IMR-90 (cell line): ENCODE data around the gene EIF2B2. TPM values are rescaled to one million over a fixed set of nuclear protein-coding genes. Genes with fewer than 3 reads are reported as not detected.

Source experiments
- ATAC-seq: fragments of 200-7000 bp; cut with Tn5 transposase; 2 replicates; pipeline ENCODE4 v1.9.1; 2020; ENCODE audit warnings: low read depth, mild to moderate bottlenecking, moderate library complexity
- BruUV-seq: library from RNA; stranded (reverse); fragments of 400-500 nt; replicated peaks from 2 replicates; lab custom pipeline; 2021; lab: Mats Ljungman, UMichigan
- CTCF ChIA-PET: fragments of 300-600 bp; formaldehyde crosslinking; extraction: SDS; loops from one replicate; lab custom pipeline; 2021; ENCODE audit warnings: antibody characterized with exemption; lab: Yijun Ruan, JAX
- POLR2A ChIA-PET: fragments of 300-600 bp; sonication (Branson Sonifier 250); formaldehyde crosslinking; loops from one replicate; lab custom pipeline; 2022; ENCODE audit warnings: antibody characterized with exemption; ENCODE audit not compliant: unreplicated experiment; lab: Charles Lee
- DNase-seq: peaks from one replicate; pipeline ENCODE4 v3.0.0; 2013
- H2AFZ ChIP-seq: replicated peaks from 2 replicates; pipeline ENCODE3; 2013; ENCODE audit warnings: low read length, mild to moderate bottlenecking; ENCODE audit not compliant: poor library complexity
- H2AK5ac ChIP-seq: 2 replicates; pipeline ENCODE4 v1.6.1; 2013; ENCODE audit warnings: low read depth, low read length, inconsistent platforms
- H2AK9ac ChIP-seq: replicated peaks from 2 replicates; pipeline ENCODE3; 2013; ENCODE audit warnings: mild to moderate bottlenecking, low read depth, low read length, moderate library complexity; ENCODE audit not compliant: poor library complexity
- H2BK120ac ChIP-seq: 2 replicates; pipeline ENCODE4 v1.6.1; 2013; ENCODE audit warnings: low read depth, low read length, inconsistent platforms
- H2BK15ac ChIP-seq: 3 replicates; pipeline ENCODE4 v1.6.1; 2013; ENCODE audit warnings: low read depth, low read length, inconsistent platforms
- H2BK20ac ChIP-seq: 2 replicates; pipeline ENCODE4 v1.6.1; 2013; ENCODE audit warnings: low read depth, mild to moderate bottlenecking, inconsistent platforms, low read length, moderate library complexity
- H2BK5ac ChIP-seq: 2 replicates; pipeline ENCODE4 v1.6.1; 2013; ENCODE audit warnings: mild to moderate bottlenecking, low read depth, low read length, inconsistent platforms; ENCODE audit not compliant: poor library complexity, severe bottlenecking
- H3K14ac ChIP-seq: replicated peaks from 2 replicates; pipeline ENCODE4 v1.6.1; 2013; ENCODE audit warnings: low read depth, low read length, inconsistent platforms
- H3K18ac ChIP-seq: 2 replicates; pipeline ENCODE4 v1.6.1; 2013; ENCODE audit warnings: low read depth, low read length, control low read depth
- H3K23ac ChIP-seq: 2 replicates; pipeline ENCODE4 v1.6.1; 2013; ENCODE audit warnings: low read depth, low read length, inconsistent platforms
- H3K27ac ChIP-seq: 2 replicates; pipeline ENCODE4 v1.5.1; 2013; ENCODE audit warnings: mild to moderate bottlenecking, control low read depth, low read length; ENCODE audit not compliant: insufficient read depth
- H3K27me3 ChIP-seq: 2 replicates; pipeline ENCODE4 v1.6.1; 2013; ENCODE audit warnings: low read length; ENCODE audit not compliant: control insufficient read depth, insufficient read depth
- H3K36me3 ChIP-seq: 2 replicates; pipeline ENCODE4 v1.6.1; 2013; ENCODE audit warnings: low read length, mixed read lengths; ENCODE audit not compliant: control insufficient read depth, insufficient read depth
- H3K4ac ChIP-seq: 2 replicates; pipeline ENCODE4 v1.6.1; 2013; ENCODE audit warnings: low read depth, low read length, inconsistent platforms
- H3K4me1 ChIP-seq: 2 replicates; pipeline ENCODE4 v1.6.1; 2013; ENCODE audit warnings: low read length, mixed read lengths; ENCODE audit not compliant: control insufficient read depth, insufficient read depth
- H3K4me2 ChIP-seq: 2 replicates; pipeline ENCODE4 v1.6.1; 2013; ENCODE audit warnings: low read depth, mild to moderate bottlenecking, control low read depth, low read length, moderate library complexity
- H3K4me3 ChIP-seq: 2 replicates; pipeline ENCODE4 v1.5.1; 2013; ENCODE audit warnings: low read depth, mild to moderate bottlenecking, control low read depth, low read length, moderate library complexity; ENCODE audit not compliant: insufficient read depth
- H3K56ac ChIP-seq: 2 replicates; pipeline ENCODE4 v1.6.1; 2013; ENCODE audit warnings: low read length, inconsistent platforms; ENCODE audit not compliant: insufficient read depth; ENCODE audit errors: extremely low read depth
- H3K79me1 ChIP-seq, 2 experiments: 2 replicates each; pipeline ENCODE4 v1.6.1; 2013; ENCODE audit warnings: low read length in 2 of 2, inconsistent platforms in 1 of 2, low read depth in 1 of 2
- H3K9ac ChIP-seq: 2 replicates; pipeline ENCODE4 v1.6.1; 2013; ENCODE audit warnings: low read depth, low read length, control low read depth
- H3K9me1 ChIP-seq: 2 replicates; pipeline ENCODE4 v1.6.1; 2013; ENCODE audit warnings: low read length, inconsistent platforms; ENCODE audit not compliant: insufficient read depth
- H3K9me3 ChIP-seq: 2 replicates; pipeline ENCODE4 v1.6.1; 2013; ENCODE audit warnings: low read length; ENCODE audit not compliant: control insufficient read depth, insufficient read depth
- H4K20me1 ChIP-seq: 2 replicates; pipeline ENCODE4 v1.6.1; 2013; ENCODE audit warnings: low read length, inconsistent platforms; ENCODE audit not compliant: insufficient read depth
- H4K5ac ChIP-seq: 2 replicates; pipeline ENCODE4 v1.6.1; 2013; ENCODE audit warnings: mild to moderate bottlenecking, low read depth, low read length, control low read depth
- H4K8ac ChIP-seq, 2 experiments: 2 replicates each; pipeline ENCODE4 v1.6.1; 2013; ENCODE audit warnings: low read depth in 2 of 2, low read length in 2 of 2, control low read depth in 1 of 2, inconsistent platforms in 1 of 2
- H4K91ac ChIP-seq: 2 replicates; pipeline ENCODE4 v1.6.1; 2013; ENCODE audit warnings: low read depth, low read length, inconsistent platforms; ENCODE audit not compliant: insufficient read depth
- BHLHE40 ChIP-seq: fragments of 150-350 bp; IDR thresholded peaks from 2 replicates; pipeline ENCODE4 v1.6.1; 2016; ENCODE audit warnings: mild to moderate bottlenecking, low read depth, low read length
- CEBPB ChIP-seq: IDR thresholded peaks from 2 replicates; pipeline ENCODE4 v1.6.1; 2012; ENCODE audit warnings: low read depth, low read length, improper control_type of control experiment
- CHD1 ChIP-seq: IDR thresholded peaks from 2 replicates; pipeline ENCODE4 v1.6.1; 2012; ENCODE audit warnings: low read depth, low read length, improper control_type of control experiment
- CTCF ChIP-seq: conservative IDR thresholded peaks from 2 replicates; pipeline ENCODE4 v1.5.1; 2012; ENCODE audit warnings: mild to moderate bottlenecking, low read depth, low read length, improper control_type of control experiment
- FOS ChIP-seq: fragments of 150-350 bp; IDR thresholded peaks from 2 replicates; pipeline ENCODE4 v1.6.1; 2016; ENCODE audit warnings: low read depth, low read length
- MAFK ChIP-seq: IDR thresholded peaks from 2 replicates; pipeline ENCODE4 v1.6.1; 2012; ENCODE audit warnings: low read depth, low read length, improper control_type of control experiment
- MAZ ChIP-seq: IDR thresholded peaks from 2 replicates; pipeline ENCODE4 v1.6.1; 2012; ENCODE audit warnings: low read depth, mild to moderate bottlenecking, low read length, improper control_type of control experiment, moderate library complexity, borderline replicate concordance
- NFE2L2 ChIP-seq: fragments of 150-350 bp; IDR thresholded peaks from 2 replicates; pipeline ENCODE4 v1.6.1; 2016; ENCODE audit warnings: low read depth, mild to moderate bottlenecking, low read length
- POLR2A ChIP-seq: IDR thresholded peaks from 2 replicates; pipeline ENCODE4 v1.6.1; 2012; ENCODE audit warnings: mild to moderate bottlenecking, low read depth, low read length
- RAD21 ChIP-seq: IDR thresholded peaks from 2 replicates; pipeline ENCODE4 v1.6.1; 2012; ENCODE audit warnings: low read length, improper control_type of control experiment
- RFX5 ChIP-seq: IDR thresholded peaks from 2 replicates; pipeline ENCODE4 v1.8.0; 2012; ENCODE audit warnings: low read depth, mild to moderate bottlenecking, low read length, moderate library complexity
- SMC3 ChIP-seq: fragments of 150-350 bp; IDR thresholded peaks from 2 replicates; pipeline ENCODE4 v1.6.1; 2016; ENCODE audit warnings: low read depth, mild to moderate bottlenecking, antibody characterized with exemption, low read length, moderate library complexity
- WGBS, 2 experiments: methylation state at CpG; one replicate each; pipeline versions ENCODE4 v1.1.5 to v1.1.7; 2013; ENCODE audit warnings: missing lambda C conversion rate in 2 of 2; ENCODE audit not compliant: insufficient read length in 1 of 2; ENCODE audit errors: extremely low coverage in 2 of 2; 5-methylcytosine and 5-hydroxymethylcytosine counted together
- dilution Hi-C: fragments of 300-500 bp; cut with HindIII; formaldehyde crosslinking; loops from one replicate; pipeline ENCODE4 v1.14.3; 2018; ENCODE audit warnings: low sequenced_read_pairs; ENCODE audit not compliant: unreplicated experiment
- in situ Hi-C: fragments of 300-500 bp; cut with MboI; formaldehyde crosslinking; loops from 3 replicates; pipeline ENCODE4 v1.14.3; 2019; ENCODE audit warnings: low sequenced_read_pairs, inconsistent platforms, mixed read lengths
- intact Hi-C: fragments of 100-400 bp; cut with micrococcal nuclease; formaldehyde crosslinking; loops from 2 replicates; pipeline ENCODE4 v1.10.0; 2022
- polyA plus RNA-seq, 3 experiments: library from polyadenylated mRNA; depleted of rRNA; stranded (reverse); fragments of >200 nt; gene quantifications; 2 replicates each; pipeline ENCODE4 v1.2.3, GENCODE V29; 2012; ENCODE audit warnings: low replicate concordance in 1 of 3
- total RNA-seq: library from RNA; depleted of rRNA; stranded (reverse); fragments of >200 nt; gene quantifications from 2 replicates; pipeline ENCODE4 v1.2.3, GENCODE V29; 2012
- TF ChIP-seq, protein P1 (sequence below): fragments of 150-350 bp; IDR thresholded peaks from 2 replicates; pipeline ENCODE4 v1.6.1; 2016; ENCODE audit warnings: low read depth, mild to moderate bottlenecking, low read length, moderate library complexity, borderline replicate concordance

Gene EIF2B2
- total and polyA plus RNA-seq, 2 of the 4 experiments (the other 2 are of a cell fraction): 63.6 to 70.1 TPM

DNA sequence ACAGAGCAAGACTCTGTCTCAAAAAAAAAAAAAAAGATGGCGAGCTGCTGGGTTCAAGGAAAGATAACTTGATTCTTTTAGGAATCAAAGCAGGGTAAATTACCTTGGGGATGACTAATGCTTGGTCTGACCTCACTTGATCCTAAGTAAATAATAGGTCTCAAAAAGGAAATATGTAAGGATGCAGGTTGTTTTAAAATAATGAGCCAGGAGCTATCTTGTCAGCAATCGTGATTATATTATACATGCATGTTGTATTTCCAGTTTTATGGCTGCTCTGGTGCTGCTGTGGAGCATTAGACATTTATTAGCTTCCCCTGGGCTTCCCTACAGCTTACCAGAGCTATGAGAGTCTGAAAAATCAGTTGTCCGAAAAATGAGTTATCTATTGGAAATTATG lies 2.6 kb downstream of the EIF2B2 start (continued):
- no peak for TF ChIP-seq CTCF
- TF ChIP-seq MAFK: no peak
- TF ChIP-seq CHD1: no peak
- no peak for TF ChIP-seq CEBPB

DNA sequence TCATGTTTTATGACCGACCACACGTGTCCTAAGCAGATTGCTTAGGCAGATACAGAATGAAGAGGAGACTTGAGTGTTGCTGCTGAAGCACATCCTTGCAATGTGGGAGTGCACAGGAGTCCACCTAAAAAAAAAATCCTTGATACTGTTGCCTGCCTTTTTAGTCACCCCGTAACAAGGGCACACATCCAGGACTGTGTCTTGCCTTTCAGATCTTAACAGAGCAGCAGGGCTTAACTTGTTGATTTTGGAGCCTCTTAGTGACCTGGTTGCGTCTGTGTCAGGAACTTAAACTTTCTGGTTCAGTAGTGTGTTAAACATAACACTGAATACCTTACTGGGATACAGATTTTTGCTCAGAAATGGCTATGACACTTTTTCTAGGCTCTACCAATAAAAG lies 6.5 kb downstream of the EIF2B2 start:
- Histone ChIP-seq H3K4me1 (peaks cover 3% of the 10 kb centered on the region; the same call in 1 of the 2 replicates), H2AK5ac (no peak overlapping the region), H3K4ac (no peak overlapping the region), H2BK5ac (no peak overlapping the region), H2AK9ac (no peak overlapping the region), H4K5ac (no peak overlapping the region), H3K27ac (no peak overlapping the region), H3K79me1 (peaks cover 25 to 41% of the 10 kb centered on the region in 2 experiments), H3K23ac (no peak overlapping the region), H4K91ac (no peak overlapping the region), H2BK20ac (no peak overlapping the region), H2AFZ (no peak overlapping the region), H3K9me1 (peaks cover 13% of the 10 kb centered on the region), H3K4me2 (no peak overlapping the region), H3K9me3 (no peaks in the 10 kb centered on the region), H4K8ac (no peak overlapping the region), H4K20me1 (no peaks in the 10 kb centered on the region), H2BK15ac (no peak overlapping the region), H3K14ac (no peak overlapping the region), H3K9ac (no peak overlapping the region), H2BK120ac (no peak overlapping the region), H3K18ac (no peak overlapping the region), H3K36me3 (peaks cover 36% of the 10 kb centered on the region), H3K27me3 (no peaks in the 10 kb centered on the region), H3K4me3 (no peak overlapping the region), H3K56ac (no peak overlapping the region)
- 94% methylated on average over 3 of the region's 4 CpGs; no CpG with 5 or more reads in 1 of the 2 experiments for WGBS, 2 experiments
- ATAC-seq (no peak), DNase-seq (no peak)
- intact Hi-C loops: no loop called here
- TF ChIP-seq FOS (no peak), SMC3 (no peak), MAFK (no peak), MAZ (no peak), NFE2L2 (no peak), POLR2A (no peak), BHLHE40 (no peak), RFX5 (no peak), RAD21 (no peak)
- TF ChIP-seq, protein P1, sequence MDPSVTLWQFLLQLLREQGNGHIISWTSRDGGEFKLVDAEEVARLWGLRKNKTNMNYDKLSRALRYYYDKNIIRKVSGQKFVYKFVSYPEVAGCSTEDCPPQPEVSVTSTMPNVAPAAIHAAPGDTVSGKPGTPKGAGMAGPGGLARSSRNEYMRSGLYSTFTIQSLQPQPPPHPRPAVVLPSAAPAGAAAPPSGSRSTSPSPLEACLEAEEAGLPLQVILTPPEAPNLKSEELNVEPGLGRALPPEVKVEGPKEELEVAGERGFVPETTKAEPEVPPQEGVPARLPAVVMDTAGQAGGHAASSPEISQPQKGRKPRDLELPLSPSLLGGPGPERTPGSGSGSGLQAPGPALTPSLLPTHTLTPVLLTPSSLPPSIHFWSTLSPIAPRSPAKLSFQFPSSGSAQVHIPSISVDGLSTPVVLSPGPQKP: no peak
- in situ Hi-C loops: no loop called here
- CTCF ChIA-PET: interaction anchor here (0.6 kb wide), 1 partner anchor 46 kb away, joined by 8 read pairs; no protein-coding TSS in a partner anchor
- dilution Hi-C loops: no loop called here
- POLR2A ChIA-PET: no interaction called here
- no TSS peak for BruUV-seq
